Chondrocyte (in vitro differentiated cells): ENCODE data around the gene FBXO42. TPM values are rescaled to one million over a fixed set of nuclear protein-coding genes. Genes with fewer than 3 reads are reported as not detected.
"Not testable (repeated sequence)": the region's sequence is repeated elsewhere in the genome, so short reads cannot be mapped to it uniquely, and the experiment has no call there.

Source experiments
- DNase-seq: peaks from one replicate; pipeline ENCODE4 v3.0.0; 2021; ENCODE audit warnings: mixed read lengths, low spot score
- H3K27ac Mint-ChIP-seq: one replicate; pipeline ENCODE4 v1.8.0; 2021; ENCODE audit warnings: mild to moderate bottlenecking, moderate library complexity, mixed read lengths; ENCODE audit not compliant: unreplicated experiment
- H3K27me3 Mint-ChIP-seq: 2 replicates; pipeline ENCODE4 v1.8.0; 2021; ENCODE audit warnings: low read depth, mixed read lengths
- H3K36me3 Mint-ChIP-seq: 2 replicates; pipeline ENCODE4 v1.8.0; 2021; ENCODE audit warnings: low read depth, mixed read lengths
- H3K4me1 Mint-ChIP-seq: 2 replicates; pipeline ENCODE4 v1.8.0; 2021; ENCODE audit warnings: low read depth, mild to moderate bottlenecking, mixed read lengths
- H3K4me3 Mint-ChIP-seq: one replicate; pipeline ENCODE4 v1.8.0; 2021; ENCODE audit warnings: mild to moderate bottlenecking, moderate library complexity, mixed read lengths; ENCODE audit not compliant: unreplicated experiment
- H3K9me3 Mint-ChIP-seq: 2 replicates; pipeline ENCODE4 v1.8.0; 2021; ENCODE audit warnings: low read depth, mixed read lengths
- total RNA-seq: library from RNA; stranded (reverse); gene quantifications from 3 replicates; pipeline ENCODE4 v1.2.1, GENCODE V29; 2021
- TF ChIP-seq, protein P1 (sequence below): fragments of 200-600 bp; sonication (generic); IDR thresholded peaks from 2 replicates; pipeline ENCODE4 v1.5.0; 2021; ENCODE audit warnings: antibody characterized with exemption, mild to moderate bottlenecking, moderate library complexity

The FBXO42 gene
- total RNA-seq, 1 donor from 2014 or later: 20.9 TPM

DNA sequence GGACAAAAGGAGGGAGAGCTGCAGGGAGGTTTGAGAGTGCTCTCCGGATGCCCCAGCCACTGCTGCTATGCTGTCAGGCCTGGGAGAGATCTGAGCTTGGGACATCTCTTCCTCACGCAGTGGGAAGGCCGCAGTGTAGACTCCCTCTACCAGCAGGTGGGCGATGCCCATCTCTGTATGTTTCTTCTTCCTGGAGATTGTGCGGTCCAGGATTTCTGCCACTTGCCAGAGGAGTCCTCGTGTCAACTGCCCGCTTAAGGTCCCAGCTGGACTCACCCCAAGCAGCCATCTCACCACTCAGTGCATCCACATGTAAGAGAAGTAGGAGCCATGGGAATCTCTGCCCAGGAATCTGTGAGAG lies 126.2 kb downstream of the FBXO42 start:
- no peak for DNase-seq
- H3K9me3 Mint-ChIP-seq: no peaks in the 10 kb centered on the region
- TF ChIP-seq, protein P1, sequence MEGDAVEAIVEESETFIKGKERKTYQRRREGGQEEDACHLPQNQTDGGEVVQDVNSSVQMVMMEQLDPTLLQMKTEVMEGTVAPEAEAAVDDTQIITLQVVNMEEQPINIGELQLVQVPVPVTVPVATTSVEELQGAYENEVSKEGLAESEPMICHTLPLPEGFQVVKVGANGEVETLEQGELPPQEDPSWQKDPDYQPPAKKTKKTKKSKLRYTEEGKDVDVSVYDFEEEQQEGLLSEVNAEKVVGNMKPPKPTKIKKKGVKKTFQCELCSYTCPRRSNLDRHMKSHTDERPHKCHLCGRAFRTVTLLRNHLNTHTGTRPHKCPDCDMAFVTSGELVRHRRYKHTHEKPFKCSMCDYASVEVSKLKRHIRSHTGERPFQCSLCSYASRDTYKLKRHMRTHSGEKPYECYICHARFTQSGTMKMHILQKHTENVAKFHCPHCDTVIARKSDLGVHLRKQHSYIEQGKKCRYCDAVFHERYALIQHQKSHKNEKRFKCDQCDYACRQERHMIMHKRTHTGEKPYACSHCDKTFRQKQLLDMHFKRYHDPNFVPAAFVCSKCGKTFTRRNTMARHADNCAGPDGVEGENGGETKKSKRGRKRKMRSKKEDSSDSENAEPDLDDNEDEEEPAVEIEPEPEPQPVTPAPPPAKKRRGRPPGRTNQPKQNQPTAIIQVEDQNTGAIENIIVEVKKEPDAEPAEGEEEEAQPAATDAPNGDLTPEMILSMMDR: no peak
- no peaks in the 10 kb centered on the region for H3K36me3 Mint-ChIP-seq
- H3K27ac Mint-ChIP-seq: no peak overlapping the region
- no peak overlapping the region for H3K4me3 Mint-ChIP-seq
- H3K4me1 Mint-ChIP-seq: peaks cover 11% of the 10 kb centered on the region
- H3K27me3 Mint-ChIP-seq: peaks cover 22% of the 10 kb centered on the region

DNA sequence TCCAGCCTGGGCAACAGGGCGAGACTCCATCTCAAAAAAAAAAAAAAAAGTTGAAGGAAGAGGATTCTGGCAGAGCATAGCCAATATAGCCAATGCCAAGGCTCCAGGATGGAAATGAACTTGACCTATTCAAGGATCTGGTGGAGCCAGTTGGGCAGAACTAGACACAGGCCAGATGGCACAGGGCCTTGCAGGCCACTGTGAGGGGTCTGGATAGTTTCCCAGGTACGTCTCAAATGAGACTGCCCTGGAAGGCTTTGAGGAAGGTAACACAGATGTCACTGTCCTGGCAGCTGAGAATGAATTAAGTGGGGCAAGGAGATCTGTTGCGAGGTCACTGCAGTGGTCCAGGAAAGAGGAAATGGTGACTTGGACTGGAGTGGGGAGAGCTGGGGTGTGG lies 127.8 kb downstream of the FBXO42 start:
- Mint-ChIP-seq H3K27me3 (peaks cover 22% of the 10 kb centered on the region), H3K9me3 (no peaks in the 10 kb centered on the region), H3K36me3 (no peaks in the 10 kb centered on the region), H3K4me1 (peaks cover 11% of the 10 kb centered on the region), H3K4me3 (no peak overlapping the region), H3K27ac (no peak overlapping the region)
- no peak for DNase-seq
- TF ChIP-seq, protein P1: no peak

DNA sequence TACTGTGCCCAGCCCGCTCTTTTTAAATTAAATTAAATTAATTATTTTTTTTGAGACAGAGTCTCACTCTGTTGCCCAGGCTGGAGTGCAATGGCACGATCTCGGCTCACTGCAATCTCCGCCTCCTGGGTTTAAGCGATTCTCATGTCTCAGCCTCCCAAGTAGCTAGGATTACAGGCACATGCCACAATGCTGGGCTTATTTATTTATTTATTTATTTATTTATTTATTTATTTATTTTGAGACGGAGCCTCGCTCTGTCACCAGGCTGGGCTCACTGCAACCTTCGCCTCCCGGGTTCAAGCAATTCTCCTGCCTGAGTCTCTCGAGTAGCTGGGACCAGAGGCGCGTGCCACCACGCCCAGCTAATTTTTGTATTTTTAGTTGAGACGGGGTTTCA lies 129.6 kb downstream of the FBXO42 start:
- H3K4me3 Mint-ChIP-seq, DNase-seq, H3K9me3 Mint-ChIP-seq, H3K4me1 Mint-ChIP-seq, H3K27ac Mint-ChIP-seq, H3K36me3 Mint-ChIP-seq: not testable (repeated sequence)
- H3K27me3 Mint-ChIP-seq: peaks cover 11% of the 10 kb centered on the region

DNA sequence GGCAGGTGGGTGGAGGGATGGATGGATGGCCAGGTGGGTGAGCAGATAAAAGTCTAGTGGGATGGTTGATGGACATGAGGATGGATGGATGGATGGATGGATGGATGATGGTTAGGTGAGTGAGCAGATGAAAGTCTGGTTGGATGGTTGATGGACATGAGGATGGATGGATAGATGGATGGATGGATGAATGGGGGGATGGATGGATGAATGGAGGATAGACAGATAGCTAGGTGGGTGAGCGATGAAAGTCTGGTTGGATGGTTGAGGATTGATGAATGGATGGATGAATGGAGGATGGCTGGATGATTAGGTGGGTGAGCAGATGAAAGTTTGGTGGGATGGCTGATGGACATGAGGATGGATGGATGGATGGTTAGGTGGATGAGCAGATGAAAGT lies 130.8 kb downstream of the FBXO42 start:
- H3K36me3 Mint-ChIP-seq: no peaks in the 10 kb centered on the region
- H3K27ac Mint-ChIP-seq: no peak overlapping the region
- no peak for DNase-seq
- no peak overlapping the region for H3K4me3 Mint-ChIP-seq
- peaks cover 3% of the 10 kb centered on the region for H3K27me3 Mint-ChIP-seq
- H3K4me1 Mint-ChIP-seq: peaks cover 11% of the 10 kb centered on the region
- TF ChIP-seq, protein P1: no peak
- no peaks in the 10 kb centered on the region for H3K9me3 Mint-ChIP-seq

DNA sequence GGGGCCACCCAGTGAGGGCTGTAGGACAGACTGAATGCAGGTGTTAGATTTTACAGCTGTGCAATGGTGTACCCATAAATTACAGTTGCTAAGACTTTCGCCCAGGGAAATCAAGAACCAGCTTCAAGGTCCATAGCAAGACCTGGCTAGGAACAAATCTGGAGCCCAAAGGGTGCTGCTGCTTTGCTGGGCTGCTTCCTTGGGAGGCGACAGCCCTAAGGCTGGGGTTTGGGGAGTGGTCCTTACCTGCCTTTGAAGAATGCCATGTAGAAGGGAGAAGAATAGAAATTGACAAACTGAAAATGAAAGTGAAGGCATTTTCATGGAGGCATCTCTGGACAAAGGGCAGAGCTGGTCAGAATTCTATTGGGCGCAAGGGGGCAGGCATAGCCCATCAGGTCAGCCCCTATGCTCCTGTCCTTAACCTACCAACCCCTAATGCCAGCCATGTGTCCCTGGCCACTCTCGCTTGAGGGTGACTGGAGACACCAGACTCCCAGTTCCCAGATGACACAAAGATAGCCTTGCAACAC lies 132.2 kb downstream of the FBXO42 start:
- DNase-seq: no peak
- H3K27me3 Mint-ChIP-seq: peaks cover 3% of the 10 kb centered on the region
- no peak overlapping the region for H3K4me3 Mint-ChIP-seq
- peaks cover 16% of the 10 kb centered on the region for H3K4me1 Mint-ChIP-seq
- H3K27ac Mint-ChIP-seq: no peak overlapping the region
- H3K36me3 Mint-ChIP-seq: no peaks in the 10 kb centered on the region
- no peaks in the 10 kb centered on the region for H3K9me3 Mint-ChIP-seq
- TF ChIP-seq, protein P1: no peak

DNA sequence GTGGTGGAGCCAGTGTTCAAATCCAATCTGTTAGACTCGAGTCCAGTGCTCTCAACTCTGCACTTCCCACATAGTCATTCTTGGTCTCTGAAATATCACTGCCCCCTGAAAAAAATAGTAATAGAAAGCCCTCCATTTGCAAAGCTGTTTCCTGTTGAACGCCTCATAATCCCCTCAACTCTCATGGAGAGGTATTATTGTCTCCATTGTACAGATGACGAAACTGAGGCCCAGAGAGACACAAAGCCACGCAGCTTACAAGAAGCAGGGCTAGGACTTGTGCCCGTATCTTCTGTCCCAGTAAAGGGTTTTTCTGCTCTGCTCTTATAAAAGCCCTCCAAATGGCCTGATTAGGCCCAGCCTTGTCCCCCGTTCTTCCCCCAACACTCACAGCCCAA lies 133.6 kb downstream of the FBXO42 start:
- Mint-ChIP-seq H3K4me3 (no peak overlapping the region), H3K27me3 (peaks cover 3% of the 10 kb centered on the region)
- no peak for DNase-seq

More for the DNA sequence above, 133.6 kb downstream of the FBXO42 start:
- Mint-ChIP-seq H3K9me3 (no peaks in the 10 kb centered on the region), H3K36me3 (no peaks in the 10 kb centered on the region), H3K27ac (no peak overlapping the region), H3K4me1 (peaks cover 16% of the 10 kb centered on the region)
- TF ChIP-seq, protein P1: no peak
